NCI-H1048 (cell line): ENCODE results near the gene ITPR1.
A peak's percentile ranks its signal among the peaks of the same experiment; 100 is the strongest.

Source experiments
- DNase-seq: peaks from one replicate; lab custom pipeline; 2025; lab: John Stamatoyannopoulos, UW

Gene ITPR1

GRCh38 chr3:4491855-4492207, 1.3 kb upstream of the ITPR1 start:
- DNase-seq, result no peak

- peak; percentile 42 for DNase-seq
Measured at GRCh38 chr3:4492208-4493013, 737 bp upstream of the ITPR1 start.

GRCh38 chr3:4493941-4494894, 1.1 kb downstream of the ITPR1 start:
- DNase-seq, result no peak

GRCh38 chr3:4494895-4495264, 1.7 kb downstream of the ITPR1 start:
- no peak for DNase-seq

- no peak for DNase-seq
Measured at GRCh38 chr3:4495294-4496086, 2.3 kb downstream of the ITPR1 start.

GRCh38 chr3:4496087-4496452, 2.9 kb downstream of the ITPR1 start:
- no peak for DNase-seq

GRCh38 chr3:4497005-4497692, 4.0 kb downstream of the ITPR1 start:
- no peak for DNase-seq

- DNase-seq, result no peak
Measured at GRCh38 chr3:4497843-4498324, 4.7 kb downstream of the ITPR1 start.

GRCh38 chr3:4498446-4498845, 5.3 kb downstream of the ITPR1 start:
- DNase-seq, result no peak

- no peak for DNase-seq
Measured at GRCh38 chr3:4501437-4501836, 8.3 kb downstream of the ITPR1 start.

GRCh38 chr3:4501927-4502326, 8.8 kb downstream of the ITPR1 start:
- DNase-seq, result no peak

GRCh38 chr3:4503050-4503449, 9.9 kb downstream of the ITPR1 start:
- no peak for DNase-seq

GRCh38 chr3:4504340-4505261, 11.5 kb downstream of the ITPR1 start:
- no peak for DNase-seq

- no peak for DNase-seq
Measured at GRCh38 chr3:4505688-4506558, 12.8 kb downstream of the ITPR1 start.

GRCh38 chr3:4506559-4507023, 13.4 kb downstream of the ITPR1 start:
- DNase-seq, result no peak

GRCh38 chr3:4507024-4507596, 14.0 kb downstream of the ITPR1 start:
- DNase-seq, result no peak

GRCh38 chr3:4508048-4508981, 15.2 kb downstream of the ITPR1 start:
- no peak for DNase-seq

GRCh38 chr3:4509043-4509442, 15.9 kb downstream of the ITPR1 start:
- no peak for DNase-seq
